ENCODE results near the gene FKBP1A. TPM values are rescaled to one million over a fixed set of nuclear protein-coding genes. Genes with fewer than 3 reads are reported as not detected.
A peak's percentile ranks its signal among the peaks of the same experiment; 100 is the strongest.

FKBP1A gene
- total and polyA plus RNA-seq, 2 of the 4 experiments (the other 2 are of a cell fraction), result 120 to 528 TPM

- DNase-seq (no peak), ATAC-seq (ENCODE audit: low read depth) (no peak)
- H3K23ac ChIP-seq (ENCODE audit: low read depth, low read length), result peak overlapping the region; percentile 92; the same call in 1 of the 2 replicates
- H3K27ac ChIP-seq (ENCODE audit: insufficient read depth, low read length), result no peak overlapping the region
- no peak overlapping the region for H4K5ac ChIP-seq (ENCODE audit: low read depth, low read length)
- no TSS peak for BruUV-seq (replicated peaks)
- 100% methylated on average over 1 of the region's 6 CpGs; no CpG with 5 or more reads in 1 of the 2 experiments for WGBS, 2 experiments (ENCODE audit: extremely low coverage in 2 of 2, insufficient read length in 1 of 2)
- no peak overlapping the region for H3K14ac ChIP-seq (replicated peaks; ENCODE audit: low read depth, low read length)
- peaks cover 7% of the 10 kb centered on the region for H3K36me3 ChIP-seq (ENCODE audit: control insufficient read depth, insufficient read depth, low read length)
- CTCF ChIA-PET, result no interaction called here
- H3K4me2 ChIP-seq (ENCODE audit: low read depth, low read length), result peak overlapping the region; percentile 28; the same call in 1 of the 2 replicates
- TF ChIP-seq RCOR1 (IDR thresholded peaks at IDR 0.05; ENCODE audit: insufficient replicate concordance, low read length) (no peak), CHD1 (IDR thresholded peaks at IDR 0.05; ENCODE audit: low read depth, low read length) (no peak), USF2 (IDR thresholded peaks at IDR 0.05; ENCODE audit: low read depth, low read length) (no peak), SMC3 (IDR thresholded peaks at IDR 0.05; ENCODE audit: low read depth, low read length) (no peak), RFX5 (IDR thresholded peaks at IDR 0.05; ENCODE audit: low read depth, low read length) (no peak), BHLHE40 (IDR thresholded peaks at IDR 0.05; ENCODE audit: low read depth, low read length) (no peak), MAFK (IDR thresholded peaks at IDR 0.05; ENCODE audit: low read depth, low read length) (no peak), ELK1 (IDR thresholded peaks at IDR 0.05; ENCODE audit: borderline replicate concordance, low read depth, low read length) (no peak), CTCF (conservative IDR thresholded peaks at IDR 0.05; ENCODE audit: low read depth, low read length) (no peak), NFE2L2 (IDR thresholded peaks at IDR 0.05; ENCODE audit: low read depth, low read length) (no peak), CEBPB (IDR thresholded peaks at IDR 0.05; ENCODE audit: low read depth, low read length) (no peak), MAZ (IDR thresholded peaks at IDR 0.05; ENCODE audit: borderline replicate concordance, low read depth, low read length) (no peak), RAD21 (IDR thresholded peaks at IDR 0.05; ENCODE audit: low read length) (no peak), FOS (IDR thresholded peaks at IDR 0.05; ENCODE audit: low read depth, low read length) (no peak)
- no peak overlapping the region for H4K91ac ChIP-seq (ENCODE audit: insufficient read depth, low read depth, low read length)
- no peaks in the 10 kb centered on the region for H3K27me3 ChIP-seq (ENCODE audit: control insufficient read depth, insufficient read depth, low read length)
- H2BK5ac ChIP-seq (ENCODE audit: low read depth, low read length, poor library complexity, severe bottlenecking), result no peak overlapping the region
- in situ Hi-C loops (cut with MboI; ENCODE audit: low sequenced_read_pairs), result no loop called here
- POLR2A ChIA-PET (ENCODE audit: unreplicated experiment), result no interaction called here
- H2BK15ac ChIP-seq (ENCODE audit: low read depth, low read length), result no peak overlapping the region
- H3K18ac ChIP-seq (ENCODE audit: low read depth, low read length), result no peak overlapping the region
- H4K8ac ChIP-seq (ENCODE audit: low read depth in 2 of 2, low read length in 2 of 2), result no peak overlapping the region
- no peak overlapping the region for H2BK20ac ChIP-seq (ENCODE audit: low read depth, low read length)
- no peak overlapping the region for H3K4me3 ChIP-seq (ENCODE audit: insufficient read depth, low read depth, low read length)
- dilution Hi-C loops (cut with HindIII; ENCODE audit: low sequenced_read_pairs, unreplicated experiment), result no loop called here
- H3K9me1 ChIP-seq (ENCODE audit: insufficient read depth, low read length), result peaks cover 48% of the 10 kb centered on the region
- no peak overlapping the region for H3K9ac ChIP-seq (ENCODE audit: low read depth, low read length)
- no peak overlapping the region for H3K56ac ChIP-seq (ENCODE audit: extremely low read depth, insufficient read depth, low read length)
- no peak overlapping the region for H2AFZ ChIP-seq (replicated peaks; ENCODE audit: low read length, poor library complexity)
- peaks cover 73% of the 10 kb centered on the region for H4K20me1 ChIP-seq (ENCODE audit: insufficient read depth, low read length)
- peaks cover 26% of the 10 kb centered on the region for H3K4me1 ChIP-seq (ENCODE audit: control insufficient read depth, insufficient read depth, low read length)
- no peaks in the 10 kb centered on the region for H3K9me3 ChIP-seq (ENCODE audit: control insufficient read depth, insufficient read depth, low read length)
- no peak overlapping the region for H3K4ac ChIP-seq (ENCODE audit: low read depth, low read length)
- no peak overlapping the region for H2BK120ac ChIP-seq (ENCODE audit: low read depth, low read length)
- peaks cover 9 to 81% of the 10 kb centered on the region in 2 experiments; a peak in 3 of 4 replicates for H3K79me1 ChIP-seq (ENCODE audit: low read depth in 1 of 2, low read length in 2 of 2)
- intact Hi-C loops (cut with micrococcal nuclease), result loop anchor here (10.0 kb wide), 1 partner anchor 175 kb away; no protein-coding TSS in a partner anchor
- H2AK5ac ChIP-seq (ENCODE audit: low read depth, low read length), result no peak overlapping the region
- H2AK9ac ChIP-seq (replicated peaks; ENCODE audit: low read depth, low read length, poor library complexity), result no peak overlapping the region
These were observed 2.9 kb downstream of the FKBP1A start for GRCh38 chr20:1389703-1390580.
